Endothelial cell of umbilical vein (primary cell): ENCODE measurements around the gene GNB1L. TPM values are rescaled to one million over a fixed set of nuclear protein-coding genes. Genes with fewer than 3 reads are reported as not detected.

Experiments used
- BruUV-seq: library from RNA; stranded (reverse); fragments of 400-500 nt; replicated peaks from 2 replicates; lab custom pipeline; 2021; lab: Mats Ljungman, UMichigan
- CTCF ChIA-PET: fragments of 300-600, 350-600 bp; sonication (Branson Sonifier 250); formaldehyde crosslinking; loops from one replicate; lab custom pipeline; 2021; ENCODE audit warnings: antibody characterized with exemption, inconsistent platforms; lab: Charles Lee
- POLR2A ChIA-PET: fragments of 300-600, 350-600 bp; sonication (Branson Sonifier 250); formaldehyde crosslinking; loops from one replicate; lab custom pipeline; 2021; ENCODE audit warnings: antibody characterized with exemption, inconsistent platforms; lab: Charles Lee
- DNase-seq: peaks from one replicate; pipeline ENCODE4 v3.0.0-alpha.2; 2011; ENCODE audit warnings: low read depth, low spot score
- FAIRE-seq: peaks from 2 replicates; lab custom pipeline; 2011; peaks lifted over from hg19 to GRCh38; lab: Jason Lieb, UNC
- H2AFZ ChIP-seq: 2 replicates; pipeline ENCODE4 v1.6.0; 2012; ENCODE audit warnings: low read depth, low read length, control low read depth, inconsistent platforms
- H3K27ac ChIP-seq: 2 replicates; pipeline ENCODE4 v1.5.1; 2011; ENCODE audit warnings: low read depth, mild to moderate bottlenecking, control low read depth, low read length, moderate library complexity; ENCODE audit not compliant: insufficient read depth
- H3K27me3 ChIP-seq, 2 experiments: 2 replicates each; pipeline versions ENCODE4 v1.6.0 to v1.6.1; 2011; ENCODE audit warnings: low read length in 2 of 2, mixed read lengths in 1 of 2; ENCODE audit not compliant: control insufficient read depth in 2 of 2, insufficient read depth in 2 of 2
- H3K36me3 ChIP-seq, 2 experiments: 2 replicates in 1 of 2; 3 replicates in 1 of 2; pipeline ENCODE4 v1.5.1; 2011; ENCODE audit warnings: low read length in 2 of 2, mild to moderate bottlenecking in 1 of 2, moderate library complexity in 1 of 2; ENCODE audit not compliant: control insufficient read depth in 2 of 2, insufficient read depth in 2 of 2; ENCODE audit errors: extremely low read depth in 1 of 2
- H3K4me1 ChIP-seq: 3 replicates; pipeline ENCODE4 v1.5.1; 2011; ENCODE audit warnings: mild to moderate bottlenecking, low read length; ENCODE audit not compliant: control insufficient read depth, insufficient read depth; ENCODE audit errors: extremely low read depth
- H3K4me2 ChIP-seq: 2 replicates; pipeline ENCODE4 v1.6.1; 2011; ENCODE audit warnings: low read length, control low read depth, mixed read lengths; ENCODE audit not compliant: insufficient read depth
- H3K4me3 ChIP-seq, 3 experiments: fragments of 200-600 bp in 1 of 3; sonication (generic), shearing (Covaris generic) in 1 of 3; replicated peaks in 1 of 3; 2 replicates each; pipeline ENCODE4 v1.5.1; 2011 to 2016; ENCODE audit warnings: control low read depth in 3 of 3, low read length in 3 of 3, mild to moderate bottlenecking in 2 of 3, inconsistent platforms in 1 of 3, low read depth in 1 of 3, moderate library complexity in 1 of 3; ENCODE audit not compliant: insufficient read depth in 1 of 3
- H3K79me2 ChIP-seq: 2 replicates; pipeline ENCODE4 v1.6.0; 2012; ENCODE audit warnings: low read length, inconsistent platforms; ENCODE audit not compliant: control insufficient read depth, insufficient read depth
- H3K9ac ChIP-seq: replicated peaks from 2 replicates; pipeline ENCODE3; 2011; ENCODE audit warnings: low read length, control low read depth; ENCODE audit not compliant: insufficient read depth; ENCODE audit errors: extremely low read depth
- H3K9me1 ChIP-seq: replicated peaks from 3 replicates; pipeline ENCODE4 v1.6.0; 2011; ENCODE audit warnings: mild to moderate bottlenecking, low read length; ENCODE audit not compliant: control insufficient read depth, insufficient read depth; ENCODE audit errors: extremely low read depth
- H3K9me3 ChIP-seq: replicated peaks from 2 replicates; pipeline ENCODE4 v1.5.1; 2012; ENCODE audit warnings: low read length, inconsistent platforms; ENCODE audit not compliant: control insufficient read depth, insufficient read depth
- H4K20me1 ChIP-seq: replicated peaks from 2 replicates; pipeline ENCODE3; 2011; ENCODE audit warnings: mild to moderate bottlenecking, low read length; ENCODE audit not compliant: control insufficient read depth, insufficient read depth; ENCODE audit errors: extremely low read depth
- EZH2 ChIP-seq: IDR thresholded peaks from 2 replicates; pipeline ENCODE4 v1.6.1; 2012; ENCODE audit warnings: borderline replicate concordance, low read depth, mild to moderate bottlenecking, moderate library complexity, low read length, inconsistent platforms; ENCODE audit not compliant: severe bottlenecking
- FOS ChIP-seq: IDR thresholded peaks from 2 replicates; pipeline ENCODE4 v1.6.1; 2011; ENCODE audit warnings: mild to moderate bottlenecking, low read length, moderate library complexity, borderline replicate concordance; ENCODE audit not compliant: insufficient read depth
- GATA2 ChIP-seq: IDR thresholded peaks from 2 replicates; pipeline ENCODE4 v1.7.0; 2011; ENCODE audit warnings: low read depth, mild to moderate bottlenecking, moderate library complexity, mixed read lengths, low read length; ENCODE audit not compliant: insufficient read length, insufficient read depth
- JUN ChIP-seq: IDR thresholded peaks from 2 replicates; pipeline ENCODE4 v1.6.1; 2011; ENCODE audit warnings: borderline replicate concordance, low read depth; ENCODE audit not compliant: insufficient read length, insufficient read depth
- MYC ChIP-seq: IDR thresholded peaks from one replicate; pipeline ENCODE4 v1.6.1; 2011; ENCODE audit warnings: mild to moderate bottlenecking, low read depth, low read length
- POLR2A ChIP-seq: IDR thresholded peaks from 2 replicates; pipeline ENCODE4 v1.6.1; 2012; ENCODE audit warnings: low read depth, mild to moderate bottlenecking, control low read depth, low read length
- POLR2AphosphoS5 ChIP-seq: IDR thresholded peaks from 2 replicates; pipeline ENCODE4 v1.6.1; 2012; ENCODE audit warnings: low read depth, mild to moderate bottlenecking, control low read depth, low read length, moderate library complexity; ENCODE audit not compliant: insufficient read depth
- dilution Hi-C: fragments of 300-500 bp; cut with MboI; formaldehyde crosslinking; loops from one replicate; pipeline ENCODE4 v1.15.0; 2019; ENCODE audit warnings: low sequenced_read_pairs; ENCODE audit not compliant: extremely low pct_ligation_motif_present
- intact Hi-C: fragments of 100-400 bp; cut with micrococcal nuclease; formaldehyde crosslinking; loops from one replicate; pipeline ENCODE4 v1.10.0; 2022
- polyA plus RNA-seq, 4 experiments: library from polyadenylated mRNA; depleted of rRNA in 3 of 4; stranded (reverse) in 3 of 4; unstranded in 1 of 4; fragments of >200 nt; gene quantifications; 2 replicates each; pipeline versions ENCODE4 v1.2.1 to v1.2.3, GENCODE V29; 2011 to 2012; ENCODE audit warnings: missing spikeins in 1 of 4
- total RNA-seq: library from RNA; stranded (reverse); gene quantifications from 2 replicates; pipeline ENCODE4 v1.2.3, GENCODE V29; 2021
- TF ChIP-seq, protein P1 (sequence below), 2 donors: IDR thresholded peaks; 1 replicate in 1 of 2; 2 replicates in 1 of 2; pipeline ENCODE4 v1.5.1; 2011; ENCODE audit warnings: low read length in 2 of 2, mild to moderate bottlenecking in 2 of 2, moderate library complexity in 2 of 2, control low read depth in 1 of 2, inconsistent platforms in 1 of 2, low read depth in 1 of 2; ENCODE audit not compliant: insufficient read depth in 1 of 2; ENCODE audit errors: extremely low read depth in 1 of 2
- TF ChIP-seq, protein P2 (sequence below): IDR thresholded peaks from 2 replicates; pipeline ENCODE4 v1.6.1; 2011; ENCODE audit not compliant: insufficient read depth, insufficient read length

The GNB1L gene
- total and polyA plus RNA-seq, 2 donors (not counting 3 experiments of a cell fraction or from before 2014, with no cell fraction given): 5.4 to 5.9 TPM

DNA sequence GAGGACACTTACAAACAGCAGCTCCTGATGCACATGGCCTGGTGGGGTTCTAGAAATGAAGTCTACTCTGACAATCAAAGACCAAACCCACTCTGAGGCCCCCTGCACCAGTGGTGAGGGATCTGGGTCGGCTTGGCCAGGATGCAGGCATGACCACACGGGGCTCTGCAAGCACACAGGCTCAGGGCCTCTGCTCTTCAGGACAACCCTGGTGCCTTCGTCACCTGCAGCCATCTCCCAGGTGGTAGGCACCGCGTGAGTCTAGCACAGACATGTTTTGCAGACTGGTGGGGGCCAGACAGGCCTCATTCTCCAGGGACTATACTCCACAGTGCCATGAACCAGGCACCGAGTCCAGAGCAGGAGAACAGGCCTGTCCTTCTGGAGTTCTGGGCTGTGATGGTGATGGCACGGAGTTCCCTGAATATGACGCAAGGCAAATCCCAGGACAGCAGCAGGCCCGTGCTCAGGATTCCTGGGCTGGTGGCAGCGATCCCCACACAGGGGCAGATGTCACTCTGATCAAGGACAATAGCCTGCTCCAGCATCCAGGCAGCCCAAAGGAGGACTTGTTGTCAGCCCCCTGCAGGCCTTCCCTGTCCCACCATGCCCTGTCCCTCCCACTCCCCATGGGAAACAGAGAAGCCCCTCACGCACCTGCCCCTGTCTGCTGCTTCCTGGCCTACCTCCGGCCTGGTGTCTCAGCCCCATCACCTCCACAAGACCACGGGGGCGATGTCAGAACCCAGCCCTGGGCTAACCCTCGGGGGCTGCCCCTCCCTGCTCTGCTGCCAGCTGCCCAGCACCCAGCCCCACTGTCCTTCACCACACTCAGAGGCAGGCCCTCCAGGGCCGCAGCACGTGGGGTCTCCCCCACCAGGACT is 36.1 kb downstream of the GNB1L start:
- TF ChIP-seq POLR2A: no peak
- TF ChIP-seq EZH2: no peak
- no peak for TF ChIP-seq MYC
- TF ChIP-seq FOS: no peak
- TF ChIP-seq, protein P1, sequence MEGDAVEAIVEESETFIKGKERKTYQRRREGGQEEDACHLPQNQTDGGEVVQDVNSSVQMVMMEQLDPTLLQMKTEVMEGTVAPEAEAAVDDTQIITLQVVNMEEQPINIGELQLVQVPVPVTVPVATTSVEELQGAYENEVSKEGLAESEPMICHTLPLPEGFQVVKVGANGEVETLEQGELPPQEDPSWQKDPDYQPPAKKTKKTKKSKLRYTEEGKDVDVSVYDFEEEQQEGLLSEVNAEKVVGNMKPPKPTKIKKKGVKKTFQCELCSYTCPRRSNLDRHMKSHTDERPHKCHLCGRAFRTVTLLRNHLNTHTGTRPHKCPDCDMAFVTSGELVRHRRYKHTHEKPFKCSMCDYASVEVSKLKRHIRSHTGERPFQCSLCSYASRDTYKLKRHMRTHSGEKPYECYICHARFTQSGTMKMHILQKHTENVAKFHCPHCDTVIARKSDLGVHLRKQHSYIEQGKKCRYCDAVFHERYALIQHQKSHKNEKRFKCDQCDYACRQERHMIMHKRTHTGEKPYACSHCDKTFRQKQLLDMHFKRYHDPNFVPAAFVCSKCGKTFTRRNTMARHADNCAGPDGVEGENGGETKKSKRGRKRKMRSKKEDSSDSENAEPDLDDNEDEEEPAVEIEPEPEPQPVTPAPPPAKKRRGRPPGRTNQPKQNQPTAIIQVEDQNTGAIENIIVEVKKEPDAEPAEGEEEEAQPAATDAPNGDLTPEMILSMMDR (IDR thresholded peaks at IDR 0.05; ENCODE audit: extremely low read depth in 1 of 2, insufficient read depth in 1 of 2, low read depth in 1 of 2, low read length in 2 of 2): no peak
- no peak for TF ChIP-seq GATA2
- TF ChIP-seq, protein P2, sequence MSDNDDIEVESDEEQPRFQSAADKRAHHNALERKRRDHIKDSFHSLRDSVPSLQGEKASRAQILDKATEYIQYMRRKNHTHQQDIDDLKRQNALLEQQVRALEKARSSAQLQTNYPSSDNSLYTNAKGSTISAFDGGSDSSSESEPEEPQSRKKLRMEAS: no peak
- TF ChIP-seq POLR2AphosphoS5: no peak
- TF ChIP-seq JUN: no peak
- Histone ChIP-seq H3K4me2 (no peak overlapping the region), H3K27me3 (no peaks in the 10 kb centered on the region), H3K4me1 (no peaks in the 10 kb centered on the region), H2AFZ (no peak overlapping the region), H3K9me1 (no peaks in the 10 kb centered on the region), H3K36me3 (no peaks in the 10 kb centered on the region), H3K9me3 (no peaks in the 10 kb centered on the region), H3K79me2 (no peaks in the 10 kb centered on the region), H3K4me3 (no peak overlapping the region), H3K9ac (no peak overlapping the region), H4K20me1 (no peaks in the 10 kb centered on the region), H3K27ac (no peak overlapping the region)
- no TSS peak for BruUV-seq
- POLR2A ChIA-PET: no interaction called here
- CTCF ChIA-PET: interaction anchor here (1.4 kb wide), 1 partner anchor 88 kb away, joined by 3 read pairs; no protein-coding TSS in a partner anchor
- no peak for DNase-seq
- FAIRE-seq: no peak
- dilution Hi-C loops (no loop called here), intact Hi-C loops (no loop called here)
